Cardiac fibroblast (primary cell): ENCODE results near the gene ASB9.
"Not testable (repeated sequence)": the region's sequence is repeated elsewhere in the genome, so short reads cannot be mapped to it uniquely, and the experiment has no call there.

Experiments used
- DNase-seq, 2 donors: peaks; one replicate each; pipeline versions ENCODE4 v3.0.0 to v3.0.0-alpha.2; 2010; ENCODE audit warnings: low read depth in 2 of 2
- H3K4me3 ChIP-seq, 2 donors: replicated peaks in 1 of 2; 1 replicate in 1 of 2; 2 replicates in 1 of 2; pipeline ENCODE4 v1.5.1; 2011; ENCODE audit warnings: low read depth in 2 of 2, low read length in 2 of 2, mild to moderate bottlenecking in 2 of 2, moderate library complexity in 1 of 2
- TF ChIP-seq, protein P1 (sequence below): IDR thresholded peaks from one replicate; pipeline ENCODE4 v1.5.1; 2011; ENCODE audit warnings: low read depth, mild to moderate bottlenecking, low read length, inconsistent platforms

The ASB9 gene

DNA sequence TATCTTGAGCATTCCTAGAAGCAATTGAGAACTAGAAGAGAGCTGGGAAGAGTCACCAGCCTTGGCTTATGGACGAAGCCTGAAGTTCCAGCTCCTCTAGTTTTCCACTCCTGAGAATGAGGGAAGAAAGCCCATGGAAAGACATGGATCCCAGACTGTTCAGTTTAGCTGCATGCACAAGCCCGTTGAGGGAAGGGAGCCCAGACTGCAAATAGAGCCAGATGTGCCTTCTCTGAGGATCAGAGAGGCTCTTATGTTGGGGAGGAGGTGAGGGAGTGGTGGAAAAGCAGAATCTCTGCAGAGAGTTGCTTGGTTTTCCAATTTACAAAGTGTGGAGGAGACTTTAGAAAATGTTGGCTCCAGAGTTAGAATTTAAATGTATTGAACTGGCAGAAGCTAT lies 69.0 kb downstream of the ASB9 start:
- H3K4me3 ChIP-seq: no peak overlapping the region
- no peak for DNase-seq
- TF ChIP-seq, protein P1, sequence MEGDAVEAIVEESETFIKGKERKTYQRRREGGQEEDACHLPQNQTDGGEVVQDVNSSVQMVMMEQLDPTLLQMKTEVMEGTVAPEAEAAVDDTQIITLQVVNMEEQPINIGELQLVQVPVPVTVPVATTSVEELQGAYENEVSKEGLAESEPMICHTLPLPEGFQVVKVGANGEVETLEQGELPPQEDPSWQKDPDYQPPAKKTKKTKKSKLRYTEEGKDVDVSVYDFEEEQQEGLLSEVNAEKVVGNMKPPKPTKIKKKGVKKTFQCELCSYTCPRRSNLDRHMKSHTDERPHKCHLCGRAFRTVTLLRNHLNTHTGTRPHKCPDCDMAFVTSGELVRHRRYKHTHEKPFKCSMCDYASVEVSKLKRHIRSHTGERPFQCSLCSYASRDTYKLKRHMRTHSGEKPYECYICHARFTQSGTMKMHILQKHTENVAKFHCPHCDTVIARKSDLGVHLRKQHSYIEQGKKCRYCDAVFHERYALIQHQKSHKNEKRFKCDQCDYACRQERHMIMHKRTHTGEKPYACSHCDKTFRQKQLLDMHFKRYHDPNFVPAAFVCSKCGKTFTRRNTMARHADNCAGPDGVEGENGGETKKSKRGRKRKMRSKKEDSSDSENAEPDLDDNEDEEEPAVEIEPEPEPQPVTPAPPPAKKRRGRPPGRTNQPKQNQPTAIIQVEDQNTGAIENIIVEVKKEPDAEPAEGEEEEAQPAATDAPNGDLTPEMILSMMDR: no peak

DNA sequence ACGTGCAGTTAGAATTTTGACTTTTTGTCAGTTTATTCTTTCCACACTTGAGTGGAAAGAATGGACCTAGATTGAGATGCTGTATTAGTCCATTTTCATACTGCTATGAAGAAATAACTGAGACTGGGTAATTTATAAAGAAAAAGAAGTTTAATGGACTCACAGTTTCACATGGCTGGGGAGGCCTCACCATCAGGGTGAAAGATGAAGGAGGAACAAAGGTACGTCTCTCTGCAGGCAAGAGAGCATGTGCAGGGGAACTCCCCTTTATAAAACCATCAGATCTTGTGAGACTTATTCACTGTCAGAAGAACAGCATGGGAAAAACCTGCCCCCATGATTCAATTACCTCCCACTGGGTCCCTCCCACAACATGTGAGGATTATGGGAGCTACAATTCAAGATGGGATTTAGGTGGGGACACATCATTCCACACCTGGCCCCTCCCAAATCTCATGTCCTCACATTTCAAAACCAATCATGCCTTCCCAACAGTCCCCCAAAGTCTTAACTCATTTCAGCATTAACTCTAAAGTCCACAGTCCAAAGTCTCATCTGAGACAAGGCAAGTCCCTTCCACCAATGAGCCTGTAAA lies 71.2 kb downstream of the ASB9 start:
- H3K4me3 ChIP-seq, DNase-seq: not testable (repeated sequence)

GRCh38 chrX:15194146-15194545 lies 75.7 kb downstream of the ASB9 start:
- no peak overlapping the region for H3K4me3 ChIP-seq
- TF ChIP-seq, protein P1: no peak
- no peak for DNase-seq
